Endothelial cell of hepatic sinusoid (primary cell): ENCODE measurements around the gene GHRHR.

Experiments used
- in situ Hi-C: cut with HindIII; loops from 2 replicates; pipeline ENCODE4 v1.10.0; 2017; ENCODE audit warnings: low sequenced_read_pairs

The GHRHR gene

GRCh38 chr7:30963842-30964241 is at the start of gene GHRHR:
Gene GHRHR (plus strand): TSS chr7:30963953. CDS start chr7:30964069, 116 bp downstream.
- in situ Hi-C loops: loop anchor here (25.0 kb wide), 1 partner anchor 148 kb away; no protein-coding TSS in a partner anchor

GRCh38 chr7:30914596-30914995 is 49.2 kb upstream of the GHRHR start:
- in situ Hi-C loops: no loop called here

- in situ Hi-C loops: no loop called here
Observed at GRCh38 chr7:30915005-30915601, 48.6 kb upstream of the GHRHR start.

GRCh38 chr7:30915751-30916150 is 48.0 kb upstream of the GHRHR start:
- in situ Hi-C loops: no loop called here

GRCh38 chr7:30916255-30916654 is 47.5 kb upstream of the GHRHR start:
- in situ Hi-C loops: no loop called here

- in situ Hi-C loops: no loop called here
Observed at GRCh38 chr7:30916767-30917166, 47.0 kb upstream of the GHRHR start.

- in situ Hi-C loops: no loop called here
Observed at GRCh38 chr7:30917216-30917893, 46.4 kb upstream of the GHRHR start.

- in situ Hi-C loops: no loop called here
Observed at GRCh38 chr7:30918676-30919075, 45.1 kb upstream of the GHRHR start.

- in situ Hi-C loops: no loop called here
Observed at GRCh38 chr7:30920021-30920583, 43.7 kb upstream of the GHRHR start.

GRCh38 chr7:30920584-30921539 is 42.9 kb upstream of the GHRHR start:
- in situ Hi-C loops: no loop called here

- in situ Hi-C loops: no loop called here
Observed at GRCh38 chr7:30921540-30922401, 42.0 kb upstream of the GHRHR start.

GRCh38 chr7:30922596-30922995 is 41.2 kb upstream of the GHRHR start:
- in situ Hi-C loops: no loop called here

GRCh38 chr7:30923009-30923773 is 40.6 kb upstream of the GHRHR start:
- in situ Hi-C loops: no loop called here

GRCh38 chr7:30923774-30924413 is 39.9 kb upstream of the GHRHR start:
- in situ Hi-C loops: no loop called here

GRCh38 chr7:30924624-30925023 is 39.1 kb upstream of the GHRHR start:
- in situ Hi-C loops: no loop called here

- in situ Hi-C loops: no loop called here
Observed at GRCh38 chr7:30925117-30925516, 38.6 kb upstream of the GHRHR start.

- in situ Hi-C loops: no loop called here
Observed at GRCh38 chr7:30925913-30926312, 37.8 kb upstream of the GHRHR start.

GRCh38 chr7:30926313-30926712 is 37.4 kb upstream of the GHRHR start:
- in situ Hi-C loops: no loop called here

GRCh38 chr7:30927040-30927439 is 36.7 kb upstream of the GHRHR start:
- in situ Hi-C loops: no loop called here
